ENCODE results near the gene PITPNC1. TPM values are rescaled to one million over a fixed set of nuclear protein-coding genes. Genes with fewer than 3 reads are reported as not detected.
"Not testable (repeated sequence)": the region's sequence is repeated elsewhere in the genome, so short reads cannot be mapped to it uniquely, and the experiment has no call there.

PITPNC1 gene
- total and polyA plus RNA-seq, 5 donors from 2014 or later, result 27.3 to 47.9 (median 39.5) TPM

GRCh38 chr17:67478401-67479041 is 101.4 kb downstream of the PITPNC1 start:
- Histone ChIP-seq H3K27me3 (ENCODE audit: control insufficient read depth, insufficient read depth, low read length) (no peaks in the 10 kb centered on the region), H3K4me3 (ENCODE audit: low read depth, low read length) (peak overlapping the region; percentile 39), H3K4me1 (ENCODE audit: control insufficient read depth, insufficient read depth, low read length, poor library complexity, severe bottlenecking) (peaks cover 28% of the 10 kb centered on the region), H3K9me3 (ENCODE audit: control insufficient read depth in 2 of 2, low read length in 2 of 2) (no peaks in the 10 kb centered on the region), H3K36me3 (ENCODE audit: control insufficient read depth, insufficient read depth, low read length) (no peaks in the 10 kb centered on the region), H3K27ac (ENCODE audit: insufficient read depth, low read length, poor library complexity, severe bottlenecking) (peak overlapping the region; percentile 34)
- Mint-ChIP-seq H3K36me3 (no peaks in the 10 kb centered on the region), H3K4me1 (peaks cover 33 to 69% (median 33%) of the 10 kb centered on the region in 4 donors), H3K4me3 (peak overlapping the region; percentile 36 to 92 (median 62)), H3K9me3 (no peaks in the 10 kb centered on the region), H3K27me3 (no peaks in the 10 kb centered on the region), H3K27ac (peak overlapping the region; percentile 82 to 97 (median 89))
- ATAC-seq (ENCODE audit: low read depth in 2 of 2), result no peak
- no peak for DNase-seq

GRCh38 chr17:67479148-67479547 is 102.1 kb downstream of the PITPNC1 start:
- ATAC-seq (ENCODE audit: low read depth in 2 of 2) (no peak), DNase-seq (no peak)
- no peaks in the 10 kb centered on the region for H3K9me3 Mint-ChIP-seq
- H3K36me3 ChIP-seq (ENCODE audit: control insufficient read depth, insufficient read depth, low read length), result no peaks in the 10 kb centered on the region
- H3K27ac ChIP-seq (ENCODE audit: insufficient read depth, low read length, poor library complexity, severe bottlenecking), result no peak overlapping the region
- peak overlapping the region; percentile 12 to 82 (median 75) for H3K27ac Mint-ChIP-seq
- peak overlapping the region in 2 of 4 donors; percentile 17 to 48 for H3K4me3 Mint-ChIP-seq
- H3K36me3 Mint-ChIP-seq, result no peaks in the 10 kb centered on the region
- no peak overlapping the region for H3K4me3 ChIP-seq (ENCODE audit: low read depth, low read length)
- peaks cover 27 to 66% (median 33%) of the 10 kb centered on the region in 4 donors for H3K4me1 Mint-ChIP-seq
- no peaks in the 10 kb centered on the region for H3K9me3 ChIP-seq (ENCODE audit: control insufficient read depth in 2 of 2, low read length in 2 of 2)
- no peaks in the 10 kb centered on the region for H3K27me3 Mint-ChIP-seq
- H3K4me1 ChIP-seq (ENCODE audit: control insufficient read depth, insufficient read depth, low read length, poor library complexity, severe bottlenecking), result peaks cover 28% of the 10 kb centered on the region
- H3K27me3 ChIP-seq (ENCODE audit: control insufficient read depth, insufficient read depth, low read length), result no peaks in the 10 kb centered on the region

- not testable (repeated sequence) for H3K36me3 Mint-ChIP-seq; H3K4me3 Mint-ChIP-seq; H3K9me3 ChIP-seq (ENCODE audit: control insufficient read depth in 2 of 2, low read length in 2 of 2); H3K27me3 Mint-ChIP-seq; H3K27me3 ChIP-seq (ENCODE audit: control insufficient read depth, insufficient read depth, low read length); H3K27ac ChIP-seq (ENCODE audit: insufficient read depth, low read length, poor library complexity, severe bottlenecking); H3K36me3 ChIP-seq (ENCODE audit: control insufficient read depth, insufficient read depth, low read length); H3K27ac Mint-ChIP-seq; DNase-seq; H3K9me3 Mint-ChIP-seq; H3K4me3 ChIP-seq (ENCODE audit: low read depth, low read length); ATAC-seq (ENCODE audit: low read depth in 2 of 2)
- peaks cover 24 to 51% (median 29%) of the 10 kb centered on the region in 4 donors for H3K4me1 Mint-ChIP-seq
- peaks cover 11% of the 10 kb centered on the region for H3K4me1 ChIP-seq (ENCODE audit: control insufficient read depth, insufficient read depth, low read length, poor library complexity, severe bottlenecking)
Measured at GRCh38 chr17:67480959-67481358, 103.9 kb downstream of the PITPNC1 start.

DNA sequence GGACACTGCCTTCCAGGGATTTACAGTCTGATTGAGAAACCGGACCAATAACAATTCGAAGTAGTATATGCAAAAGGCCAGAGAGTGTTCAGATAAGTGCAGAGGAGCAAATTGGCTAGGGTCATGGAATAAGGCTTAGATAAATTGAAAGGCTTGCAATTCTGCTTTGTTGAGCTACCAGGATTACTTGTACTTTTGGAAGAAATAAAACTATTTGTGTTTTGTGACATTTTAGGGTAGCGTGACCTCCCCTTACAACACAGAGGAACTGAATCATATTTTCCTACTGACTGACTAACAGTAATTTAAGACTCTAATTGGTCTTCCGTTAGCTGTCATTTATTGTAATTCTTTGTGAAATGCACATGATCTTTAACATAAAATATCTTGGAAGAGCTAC is 104.7 kb downstream of the PITPNC1 start:
- H3K9me3 ChIP-seq (ENCODE audit: control insufficient read depth in 2 of 2, low read length in 2 of 2), result no peaks in the 10 kb centered on the region
- H3K36me3 ChIP-seq (ENCODE audit: control insufficient read depth, insufficient read depth, low read length), result no peaks in the 10 kb centered on the region
- H3K4me3 ChIP-seq (ENCODE audit: low read depth, low read length), result no peak overlapping the region
- Mint-ChIP-seq H3K36me3 (no peaks in the 10 kb centered on the region), H3K4me3 (peak overlapping the region in 1 of 4 donors; percentile 2), H3K27me3 (no peaks in the 10 kb centered on the region), H3K9me3 (no peaks in the 10 kb centered on the region), H3K4me1 (peaks cover 28 to 57% (median 34%) of the 10 kb centered on the region in 4 donors), H3K27ac (no peak overlapping the region)
- H3K27ac ChIP-seq (ENCODE audit: insufficient read depth, low read length, poor library complexity, severe bottlenecking), result no peak overlapping the region
- H3K4me1 ChIP-seq (ENCODE audit: control insufficient read depth, insufficient read depth, low read length, poor library complexity, severe bottlenecking), result peaks cover 11% of the 10 kb centered on the region
- DNase-seq (no peak), ATAC-seq (ENCODE audit: low read depth in 2 of 2) (no peak)
- H3K27me3 ChIP-seq (ENCODE audit: control insufficient read depth, insufficient read depth, low read length), result no peaks in the 10 kb centered on the region

GRCh38 chr17:67482764-67483163 is 105.7 kb downstream of the PITPNC1 start:
- Mint-ChIP-seq H3K27ac (no peak overlapping the region), H3K4me1 (peaks cover 28 to 61% (median 37%) of the 10 kb centered on the region in 4 donors), H3K9me3 (no peaks in the 10 kb centered on the region), H3K4me3 (no peak overlapping the region), H3K27me3 (no peaks in the 10 kb centered on the region), H3K36me3 (no peaks in the 10 kb centered on the region)
- no peaks in the 10 kb centered on the region for H3K27me3 ChIP-seq (ENCODE audit: control insufficient read depth, insufficient read depth, low read length)
- no peak overlapping the region for H3K27ac ChIP-seq (ENCODE audit: insufficient read depth, low read length, poor library complexity, severe bottlenecking)
- no peaks in the 10 kb centered on the region for H3K9me3 ChIP-seq (ENCODE audit: control insufficient read depth in 2 of 2, low read length in 2 of 2)
- DNase-seq (no peak), ATAC-seq (ENCODE audit: low read depth in 2 of 2) (no peak)
- no peak overlapping the region for H3K4me3 ChIP-seq (ENCODE audit: low read depth, low read length)
- peaks cover 7% of the 10 kb centered on the region for H3K4me1 ChIP-seq (ENCODE audit: control insufficient read depth, insufficient read depth, low read length, poor library complexity, severe bottlenecking)
- H3K36me3 ChIP-seq (ENCODE audit: control insufficient read depth, insufficient read depth, low read length), result no peaks in the 10 kb centered on the region

GRCh38 chr17:67484261-67484660 is 107.2 kb downstream of the PITPNC1 start:
- Histone ChIP-seq H3K4me3 (ENCODE audit: low read depth, low read length) (no peak overlapping the region), H3K27me3 (ENCODE audit: control insufficient read depth, insufficient read depth, low read length) (no peaks in the 10 kb centered on the region), H3K9me3 (ENCODE audit: control insufficient read depth in 2 of 2, low read length in 2 of 2) (no peaks in the 10 kb centered on the region), H3K27ac (ENCODE audit: insufficient read depth, low read length, poor library complexity, severe bottlenecking) (no peak overlapping the region), H3K4me1 (ENCODE audit: control insufficient read depth, insufficient read depth, low read length, poor library complexity, severe bottlenecking) (no peaks in the 10 kb centered on the region), H3K36me3 (ENCODE audit: control insufficient read depth, insufficient read depth, low read length) (no peaks in the 10 kb centered on the region)
- Mint-ChIP-seq H3K4me1 (peaks cover 19 to 46% (median 26%) of the 10 kb centered on the region in 4 donors), H3K27ac (peak overlapping the region in 1 of 3 donors; percentile 55), H3K4me3 (no peak overlapping the region), H3K36me3 (no peaks in the 10 kb centered on the region), H3K9me3 (no peaks in the 10 kb centered on the region), H3K27me3 (no peaks in the 10 kb centered on the region)
- ATAC-seq (ENCODE audit: low read depth in 2 of 2), result no peak
- no peak for DNase-seq

- H3K27ac ChIP-seq (ENCODE audit: insufficient read depth, low read length, poor library complexity, severe bottlenecking), result no peak overlapping the region
- no peaks in the 10 kb centered on the region for H3K27me3 Mint-ChIP-seq
- ATAC-seq (ENCODE audit: low read depth in 2 of 2) (no peak), DNase-seq (no peak)
- H3K27me3 ChIP-seq (ENCODE audit: control insufficient read depth, insufficient read depth, low read length), result no peaks in the 10 kb centered on the region
- no peaks in the 10 kb centered on the region for H3K9me3 ChIP-seq (ENCODE audit: control insufficient read depth in 2 of 2, low read length in 2 of 2)
- no peak overlapping the region for H3K27ac Mint-ChIP-seq
- no peaks in the 10 kb centered on the region for H3K4me1 ChIP-seq (ENCODE audit: control insufficient read depth, insufficient read depth, low read length, poor library complexity, severe bottlenecking)
- H3K4me3 Mint-ChIP-seq, result no peak overlapping the region
- H3K9me3 Mint-ChIP-seq, result no peaks in the 10 kb centered on the region
- H3K4me1 Mint-ChIP-seq, result peaks cover 10 to 44% (median 25%) of the 10 kb centered on the region in 4 donors
- H3K4me3 ChIP-seq (ENCODE audit: low read depth, low read length), result no peak overlapping the region
- no peaks in the 10 kb centered on the region for H3K36me3 ChIP-seq (ENCODE audit: control insufficient read depth, insufficient read depth, low read length)
- no peaks in the 10 kb centered on the region for H3K36me3 Mint-ChIP-seq
Measured at GRCh38 chr17:67485666-67486065, 108.6 kb downstream of the PITPNC1 start.

DNA sequence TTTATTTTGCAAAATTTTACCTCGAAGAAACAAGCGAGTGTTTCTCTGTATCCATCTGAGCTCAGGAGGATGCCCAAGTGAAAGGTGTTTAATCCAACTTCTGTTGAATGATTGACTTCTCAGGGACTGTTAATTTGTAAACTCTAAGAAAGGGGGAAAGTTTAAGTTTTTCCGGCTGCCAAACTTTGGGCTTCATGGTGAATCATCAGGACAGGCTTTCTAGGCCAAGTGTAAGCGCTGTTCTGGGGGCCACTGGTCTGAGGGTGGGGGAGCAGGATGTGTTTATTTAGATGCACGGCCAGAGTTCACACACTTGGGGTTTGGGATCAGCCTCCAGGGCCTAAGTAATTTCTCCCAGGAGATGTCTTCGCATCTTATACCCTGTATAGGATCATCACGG is 110.4 kb downstream of the PITPNC1 start:
- Histone ChIP-seq H3K27me3 (ENCODE audit: control insufficient read depth, insufficient read depth, low read length) (no peaks in the 10 kb centered on the region), H3K4me1 (ENCODE audit: control insufficient read depth, insufficient read depth, low read length, poor library complexity, severe bottlenecking) (no peaks in the 10 kb centered on the region), H3K9me3 (ENCODE audit: control insufficient read depth in 2 of 2, low read length in 2 of 2) (no peaks in the 10 kb centered on the region), H3K27ac (ENCODE audit: insufficient read depth, low read length, poor library complexity, severe bottlenecking) (no peak overlapping the region), H3K4me3 (ENCODE audit: low read depth, low read length) (no peak overlapping the region), H3K36me3 (ENCODE audit: control insufficient read depth, insufficient read depth, low read length) (no peaks in the 10 kb centered on the region)
- H3K27ac Mint-ChIP-seq, result peak overlapping the region in 2 of 3 donors; percentile 41 to 65
- no peak for DNase-seq
- no peaks in the 10 kb centered on the region for H3K36me3 Mint-ChIP-seq
- no peak for ATAC-seq (ENCODE audit: low read depth in 2 of 2)
- peaks cover 8 to 42% (median 25%) of the 10 kb centered on the region in 4 donors for H3K4me1 Mint-ChIP-seq
- no peaks in the 10 kb centered on the region for H3K9me3 Mint-ChIP-seq
- H3K4me3 Mint-ChIP-seq, result no peak overlapping the region
- no peaks in the 10 kb centered on the region for H3K27me3 Mint-ChIP-seq

Data from CD4-positive, CD25-positive, alpha-beta regulatory T cell (primary cell).